Neutrophil (primary cell): Measurements from ENCODE around the gene GTPBP4.

ENCODE experiments used
- H3K27ac ChIP-seq: fragments of 200-600 bp; sonication (generic); 2 replicates; pipeline ENCODE4 v1.5.1; 2016; ENCODE audit warnings: mild to moderate bottlenecking, moderate library complexity
- H3K27me3 ChIP-seq: fragments of 200-600 bp; sonication (generic); 2 replicates; pipeline ENCODE4 v1.6.0; 2016; ENCODE audit warnings: mild to moderate bottlenecking
- H3K36me3 ChIP-seq: fragments of 200-600 bp; sonication (generic); 2 replicates; pipeline ENCODE4 v1.5.1; 2017
- H3K4me1 ChIP-seq, 2 experiments: fragments of 200-600 bp in 1 of 2; sonication (generic) in 1 of 2; 1 replicate in 1 of 2; 2 replicates in 1 of 2; pipeline versions ENCODE4 v1.5.1 to v1.6.1; 2013 to 2016; ENCODE audit warnings: low read depth in 1 of 2, low read length in 1 of 2, mild to moderate bottlenecking in 1 of 2, moderate library complexity in 1 of 2; ENCODE audit not compliant: control insufficient read depth in 1 of 2, insufficient read depth in 1 of 2
- H3K4me3 ChIP-seq, 2 experiments: fragments of 200-600 bp in 1 of 2; sonication (generic) in 1 of 2; 1 replicate in 1 of 2; 2 replicates in 1 of 2; pipeline ENCODE4 v1.5.1; 2013 to 2016; ENCODE audit warnings: low read depth in 1 of 2, low read length in 1 of 2, mild to moderate bottlenecking in 1 of 2, moderate library complexity in 1 of 2
- H3K9me3 ChIP-seq: fragments of 200-600 bp; sonication (generic); 2 replicates; pipeline ENCODE4 v1.5.1; 2016
- CTCF ChIP-seq: fragments of 200-600 bp; sonication (generic); IDR thresholded peaks from 2 replicates; pipeline ENCODE4 v1.5.1; 2016; ENCODE audit warnings: antibody characterized with exemption

GTPBP4 gene

GRCh38 chr10:987870-988666 is at the start of gene GTPBP4:
Gene GTPBP4, plus strand, starts transcription at chr10:988434. Its CDS starts 46 bp downstream, at chr10:988480.
- H3K36me3 ChIP-seq, result no peaks in the 10 kb centered on the region
- peak within 1 kb of the TSS; percentile 78 for H3K27ac ChIP-seq

GRCh38 chr10:938941-939678 is 49.1 kb upstream of the GTPBP4 start:
- H3K4me1 ChIP-seq, result peaks cover 2 to 4% of the 10 kb centered on the region in 2 experiments
- H3K4me3 ChIP-seq, result no peak overlapping the region
- H3K9me3 ChIP-seq, result no peaks in the 10 kb centered on the region
- TF ChIP-seq CTCF, result no peak
- H3K27ac ChIP-seq, result no peak overlapping the region
- H3K36me3 ChIP-seq, result no peaks in the 10 kb centered on the region
- no peaks in the 10 kb centered on the region for H3K27me3 ChIP-seq

More at GRCh38 chr10:987870-988666, at the start of gene GTPBP4:
- no peaks in the 10 kb centered on the region for H3K9me3 ChIP-seq
- peaks cover 18% of the 10 kb centered on the region in 2 experiments for H3K4me1 ChIP-seq
- no peaks in the 10 kb centered on the region for H3K27me3 ChIP-seq
- H3K4me3 ChIP-seq, result peak within 1 kb of the TSS; percentile 94 to 97
- peak; percentile 57 for TF ChIP-seq CTCF

GRCh38 chr10:943334-944033 is 44.8 kb upstream of the GTPBP4 start:
- H3K4me3 ChIP-seq, result no peak overlapping the region
- no peaks in the 10 kb centered on the region for H3K9me3 ChIP-seq
- no peaks in the 10 kb centered on the region for H3K27me3 ChIP-seq
- no peak for TF ChIP-seq CTCF
- peak overlapping the region; percentile 86 for H3K27ac ChIP-seq
- peaks cover 29 to 34% of the 10 kb centered on the region in 2 experiments for H3K4me1 ChIP-seq
- H3K36me3 ChIP-seq, result no peaks in the 10 kb centered on the region

- TF ChIP-seq CTCF, result no peak
- Histone ChIP-seq H3K27ac (peak overlapping the region; percentile 86), H3K4me1 (peaks cover 29 to 34% of the 10 kb centered on the region in 2 experiments), H3K36me3 (no peaks in the 10 kb centered on the region), H3K27me3 (no peaks in the 10 kb centered on the region), H3K4me3 (peak overlapping the region; percentile 31 to 53), H3K9me3 (no peaks in the 10 kb centered on the region)
These were observed 44.0 kb upstream of the GTPBP4 start for GRCh38 chr10:944034-944831.

GRCh38 chr10:945778-946177 is 42.5 kb upstream of the GTPBP4 start:
- no peaks in the 10 kb centered on the region for H3K36me3 ChIP-seq
- no peak for TF ChIP-seq CTCF
- H3K27ac ChIP-seq, result peak overlapping the region; percentile 73
- H3K27me3 ChIP-seq, result no peaks in the 10 kb centered on the region
- peaks cover 29 to 34% of the 10 kb centered on the region in 2 experiments for H3K4me1 ChIP-seq
- H3K4me3 ChIP-seq, result no peak overlapping the region
- H3K9me3 ChIP-seq, result no peaks in the 10 kb centered on the region
